NCI-H1436 treated with DMSO at 0.1 percent for 48 hours (cell line): Measurements from ENCODE around the gene OR4S2.

ENCODE experiments used
- DNase-seq: peaks from one replicate; lab custom pipeline; 2025; lab: John Stamatoyannopoulos, UW

The OR4S2 gene

GRCh38 chr11:55648027-55648426 is at the start of gene OR4S2:
OR4S2 (plus strand) TSS chr11:55648327; CDS start chr11:55650904, 2,577 bp downstream.
- DNase-seq, result no peak

GRCh38 chr11:55607545-55607944 is 40.6 kb upstream of the OR4S2 start, which contains the start of gene OR4C11:
OR4C11 (minus strand) TSS chr11:55607645; CDS start chr11:55604373, 3,272 bp downstream.
- DNase-seq, result no peak

GRCh38 chr11:55624531-55624930 is 23.6 kb upstream of the OR4S2 start:
- no peak for DNase-seq

GRCh38 chr11:55634813-55635212 is 13.3 kb upstream of the OR4S2 start, which contains the start of gene OR4P4:
OR4P4 (plus strand) TSS chr11:55635113.
- no peak for DNase-seq

GRCh38 chr11:55652560-55652959 is 4.4 kb downstream of the OR4S2 start:
- DNase-seq, result no peak

GRCh38 chr11:55655096-55655495 is 7.0 kb downstream of the OR4S2 start:
- DNase-seq, result no peak

GRCh38 chr11:55658031-55658573 is 10.0 kb downstream of the OR4S2 start:
- DNase-seq, result no peak

GRCh38 chr11:55658608-55659007 is 10.5 kb downstream of the OR4S2 start:
- DNase-seq, result no peak

- no peak for DNase-seq
Observed at GRCh38 chr11:55661901-55662300, 13.8 kb downstream of the OR4S2 start, which contains the start of gene OR4C6. OR4C6 (plus strand) TSS chr11:55662201; CDS start chr11:55665167, 2,966 bp downstream.

GRCh38 chr11:55669376-55669775 is 21.2 kb downstream of the OR4S2 start:
- DNase-seq, result no peak

- no peak for DNase-seq
Observed at GRCh38 chr11:55673860-55674259, 25.7 kb downstream of the OR4S2 start.

- DNase-seq, result no peak
Observed at GRCh38 chr11:55697817-55698216, 49.7 kb downstream of the OR4S2 start.

GRCh38 chr11:55701429-55701828 is 53.3 kb downstream of the OR4S2 start:
- DNase-seq, result no peak
